ENCODE data around the gene TUBB4B.

The TUBB4B gene

DNA sequence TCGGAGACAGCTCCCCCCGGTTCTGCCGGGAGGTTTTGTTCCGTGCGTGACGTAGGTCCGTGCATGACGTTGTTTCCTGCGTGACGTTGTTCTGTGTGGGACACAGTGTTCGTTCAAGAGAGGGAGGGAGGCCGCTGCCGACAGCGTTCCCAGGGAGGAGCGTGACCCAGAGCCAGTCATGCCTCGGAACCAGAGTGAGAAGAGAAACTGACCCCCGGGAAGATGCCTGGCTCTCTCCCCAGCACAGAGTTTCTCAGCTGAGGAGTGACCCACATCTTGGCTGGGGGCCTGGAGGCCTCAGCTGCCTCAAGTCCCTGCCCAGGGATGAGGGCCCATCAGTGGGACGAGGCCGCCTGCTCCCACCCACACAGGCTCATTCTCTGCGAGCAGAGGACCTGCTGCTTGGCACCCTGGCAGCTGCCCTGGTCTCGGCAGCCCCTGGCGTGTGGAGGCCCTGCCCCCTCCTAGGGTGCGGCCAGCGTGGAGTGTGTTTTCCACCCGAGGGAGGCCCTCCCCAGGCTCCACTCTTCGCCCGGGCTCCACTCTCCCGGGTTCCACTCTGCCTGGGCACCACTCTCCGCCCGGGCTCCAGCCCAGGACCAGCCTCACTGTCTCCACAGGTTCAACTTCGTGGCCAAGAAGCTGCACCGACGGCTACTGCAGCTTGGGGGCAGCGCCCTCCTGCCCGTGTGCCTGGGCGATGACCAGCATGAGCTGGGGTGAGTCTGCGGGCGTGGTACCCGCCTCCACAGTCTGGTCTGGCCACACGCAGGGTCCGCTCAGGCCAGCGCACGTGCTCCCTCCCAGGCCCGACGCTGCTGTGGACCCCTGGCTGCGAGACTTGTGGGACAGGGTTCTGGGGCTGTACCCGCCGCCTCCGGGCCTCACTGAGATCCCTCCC lies 27.7 kb upstream of the TUBB4B start:
- DNase-seq = no peak

DNA sequence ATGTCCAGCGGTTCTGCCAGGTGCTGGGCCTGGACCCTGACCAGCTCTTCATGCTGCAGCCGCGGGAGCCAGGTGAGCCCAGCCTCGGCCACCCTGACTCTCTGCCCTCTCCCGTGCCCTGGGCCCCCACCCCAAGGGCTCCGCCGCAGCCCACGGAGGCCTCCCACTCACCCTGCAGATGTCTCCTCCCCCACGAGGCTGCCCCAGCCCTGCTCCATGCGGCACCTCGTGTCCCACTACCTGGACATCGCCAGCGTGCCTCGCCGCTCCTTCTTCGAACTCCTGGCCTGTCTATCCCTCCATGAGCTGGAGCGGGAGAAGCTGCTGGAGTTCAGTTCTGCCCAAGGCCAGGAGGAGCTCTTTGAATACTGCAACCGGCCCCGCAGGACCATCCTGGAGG lies 26.5 kb upstream of the TUBB4B start:
- DNase-seq = no peak

GRCh38 chr9:137215196-137215986 lies 25.7 kb upstream of the TUBB4B start:
- DNase-seq = no peak

- no peak for DNase-seq
Observed at GRCh38 chr9:137216188-137216965, 24.7 kb upstream of the TUBB4B start.

DNA sequence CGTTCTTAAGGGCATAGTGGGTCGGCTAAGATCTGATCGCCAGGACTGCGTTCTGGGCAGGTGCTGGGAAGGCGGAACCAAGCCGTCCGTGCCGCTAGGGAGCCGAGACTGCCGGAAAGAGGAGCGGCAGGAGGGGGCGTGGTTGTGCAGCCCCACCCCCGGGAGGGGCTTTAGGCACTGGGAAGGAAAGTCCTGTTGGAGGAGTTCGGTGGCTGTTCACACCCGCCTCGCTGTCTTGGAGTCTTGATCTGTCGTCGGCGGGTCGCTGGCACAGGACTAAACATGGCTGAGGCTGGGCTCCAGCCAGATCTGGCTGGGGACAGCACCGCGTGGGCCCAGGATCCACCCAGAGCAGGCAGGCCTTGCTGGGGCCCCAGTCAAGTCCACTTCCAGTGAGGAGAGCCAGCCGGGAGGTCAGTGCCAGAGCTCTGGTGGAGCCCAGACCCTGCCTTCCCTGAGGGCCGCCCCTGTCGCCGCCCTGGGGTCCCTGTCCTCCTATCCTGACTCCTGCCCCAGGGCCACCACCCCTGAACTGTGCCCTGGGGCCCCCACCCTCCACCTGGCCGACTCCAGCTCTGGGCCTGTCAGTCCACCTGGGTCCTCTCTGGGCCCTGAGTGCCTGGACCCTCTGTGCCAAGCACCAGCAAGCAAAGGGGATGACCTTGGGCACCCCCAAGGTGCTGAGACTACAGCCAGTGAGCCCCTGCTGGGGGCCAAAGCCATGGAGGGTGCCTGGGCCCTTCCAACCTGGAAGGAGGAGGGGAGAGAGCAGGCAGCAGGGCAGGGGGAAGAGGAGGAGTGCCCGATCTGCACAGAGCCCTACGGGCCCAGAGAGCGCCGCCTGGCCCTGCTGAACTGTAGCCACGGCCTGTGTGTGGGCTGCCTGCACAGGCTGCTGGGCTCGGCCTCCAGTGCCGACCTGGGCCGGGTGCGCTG lies 23.5 kb upstream of the TUBB4B start:
- DNase-seq = no peak

- no peak for DNase-seq
Observed at GRCh38 chr9:137218212-137218753, 22.8 kb upstream of the TUBB4B start.

DNA sequence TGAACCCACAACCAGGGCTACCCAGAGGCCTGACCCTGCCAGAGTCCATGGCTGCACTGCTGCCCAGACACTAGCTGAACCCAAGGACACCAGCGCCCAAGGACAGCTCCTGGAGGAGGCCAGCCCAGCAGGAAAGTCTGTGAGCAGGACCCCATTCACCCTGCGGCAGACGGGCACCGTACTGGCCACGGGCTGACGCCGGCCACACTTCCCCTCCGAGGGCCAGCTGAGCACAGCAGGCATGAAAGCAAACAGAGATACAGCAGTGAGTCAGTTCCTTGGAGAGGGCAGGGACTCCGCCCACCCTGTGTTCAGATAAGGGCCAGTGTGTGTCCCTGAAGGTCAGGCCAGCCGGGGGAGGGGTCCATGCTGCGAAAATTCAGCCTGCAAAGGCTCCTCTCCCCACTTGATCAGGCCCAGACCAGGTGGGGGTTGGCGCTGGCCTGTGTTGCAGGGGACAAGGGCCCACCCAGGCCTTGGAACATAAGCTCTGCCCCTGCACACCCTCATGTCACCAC lies 22.3 kb upstream of the TUBB4B start:
- DNase-seq = no peak

GRCh38 chr9:137219757-137220316 lies 21.2 kb upstream of the TUBB4B start:
- no peak for DNase-seq

DNA sequence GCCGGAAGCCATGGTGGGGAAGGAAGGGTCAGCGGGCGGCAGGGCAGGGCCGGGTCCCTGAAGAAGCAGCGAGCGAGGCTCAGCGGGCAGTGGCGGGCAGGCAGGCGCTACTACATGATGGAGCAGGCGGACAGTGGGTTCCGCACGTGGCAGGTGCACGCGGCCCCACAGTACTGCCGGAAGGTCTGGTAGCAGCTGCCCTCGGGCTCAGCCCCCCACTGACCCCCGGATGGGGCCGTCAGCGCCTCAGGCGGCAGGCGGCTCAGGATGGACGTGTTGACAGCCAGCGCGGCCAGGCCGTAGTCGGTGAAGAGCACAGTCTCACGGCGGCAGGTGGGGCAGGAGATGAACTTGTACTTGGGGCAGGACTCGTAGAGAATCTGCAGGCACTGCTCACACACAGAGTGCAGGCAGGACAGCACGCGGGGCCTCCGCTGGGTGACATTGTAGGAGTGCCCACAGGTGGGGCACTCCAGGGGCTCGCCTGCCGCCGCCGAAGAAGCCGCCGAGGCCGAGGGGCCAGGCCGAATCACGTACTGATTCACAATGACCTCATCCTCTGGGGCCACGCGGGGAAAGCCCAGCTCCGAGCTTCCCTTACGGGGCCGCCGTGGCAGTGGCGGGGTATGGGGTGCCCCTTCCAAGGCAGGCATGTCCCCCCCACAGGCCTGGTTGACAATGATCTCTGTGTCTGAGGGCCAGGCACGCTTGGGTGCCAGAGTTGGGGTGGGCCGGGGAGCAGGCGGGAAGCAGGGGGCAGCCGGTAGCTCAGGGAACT lies 20.6 kb upstream of the TUBB4B start:
- DNase-seq = no peak

DNA sequence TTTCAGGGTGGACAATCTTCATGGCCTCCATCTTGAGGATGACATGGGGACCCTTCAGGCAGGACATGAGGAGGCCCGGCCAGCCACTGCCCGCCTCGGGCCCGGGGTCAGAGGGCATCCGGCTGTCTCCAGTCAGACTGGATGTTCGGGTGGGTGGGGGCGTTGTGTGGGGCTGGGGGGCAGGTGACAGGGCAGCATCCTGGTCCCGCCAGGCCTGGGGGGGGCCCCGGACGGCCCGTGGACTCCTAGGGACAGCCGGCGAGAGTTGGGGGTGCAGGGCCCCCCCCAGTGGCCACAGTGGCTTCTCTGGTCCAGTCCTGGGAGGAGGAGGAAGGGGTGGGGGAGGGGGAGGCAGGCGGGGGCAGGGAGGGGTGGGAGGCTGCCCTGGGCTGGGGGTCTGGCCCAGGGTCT lies 20.0 kb upstream of the TUBB4B start:
- no peak for DNase-seq

GRCh38 chr9:137221506-137222111 lies 19.5 kb upstream of the TUBB4B start:
- DNase-seq = no peak

DNA sequence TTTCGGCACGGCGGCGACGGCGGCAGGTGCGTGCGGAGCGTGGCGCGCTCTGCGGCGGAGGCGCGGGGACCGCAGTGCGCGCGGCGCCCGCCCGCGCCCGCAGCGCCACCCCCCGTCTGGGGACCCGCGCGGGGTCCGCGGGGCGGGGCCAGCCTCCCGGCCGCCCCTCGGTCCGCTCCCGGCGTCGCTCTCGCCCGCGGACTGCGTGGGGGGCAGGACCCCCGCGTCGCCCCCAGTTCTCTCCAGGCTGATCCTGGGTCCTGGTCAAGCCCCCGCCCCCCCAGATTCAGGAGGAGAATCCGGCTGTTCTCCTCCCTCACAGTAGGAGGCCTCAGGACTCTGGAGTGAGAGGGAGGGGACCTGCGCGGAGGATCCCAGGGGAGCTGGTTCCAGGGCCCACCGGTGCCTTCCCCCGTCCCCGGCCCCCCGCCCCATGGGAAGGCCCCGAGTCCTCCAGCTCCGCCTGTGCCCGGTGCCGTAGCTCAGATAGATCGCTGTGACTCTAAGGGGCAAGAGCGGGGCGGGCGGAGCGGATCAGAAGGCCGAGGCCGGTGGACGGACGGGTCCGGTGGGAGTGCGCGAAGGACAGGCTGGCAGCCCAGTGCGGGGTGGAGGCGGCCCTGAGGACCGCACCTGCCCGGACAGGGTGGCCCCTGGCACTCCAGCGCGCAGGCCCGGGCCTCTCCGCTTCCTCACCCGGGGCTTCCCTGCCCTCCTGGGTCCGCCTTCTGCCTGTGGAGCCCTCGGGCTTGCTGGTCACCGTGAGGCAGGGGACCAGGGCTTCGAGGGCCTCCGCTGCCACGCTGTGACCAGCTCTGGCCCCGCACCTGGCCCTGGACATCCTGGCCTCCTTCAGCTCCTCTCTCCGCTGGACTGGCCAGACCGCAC lies 18.7 kb upstream of the TUBB4B start, which contains the start of gene RNF208:
TSS of gene RNF208 (minus strand) at position 51 of the 888 bp plus-strand sequence. CDS start 1,028 bp downstream, outside the sequence.
- DNase-seq = no peak

GRCh38 chr9:137223078-137223970 lies 17.8 kb upstream of the TUBB4B start:
- peak; percentile 96 for DNase-seq

GRCh38 chr9:137224830-137225694 lies 16.0 kb upstream of the TUBB4B start, which contains the start of gene CYSRT1:
CYSRT1 (plus strand) TSS chr9:137225174; CDS start chr9:137225622, 448 bp downstream.
- DNase-seq = no peak

GRCh38 chr9:137225699-137226331 lies 15.3 kb upstream of the TUBB4B start:
- no peak for DNase-seq
